ENCODE results near the gene LRRC27. TPM values are rescaled to one million over a fixed set of nuclear protein-coding genes. Genes with fewer than 3 reads are reported as not detected.
"Not testable (repeated sequence)": the region's sequence is repeated elsewhere in the genome, so short reads cannot be mapped to it uniquely, and the experiment has no call there.

Gene LRRC27
- total and polyA plus RNA-seq, 10 donors, result 6.1 to 29.9 (median 16.6) TPM

GRCh38 chr10:132350391-132350790 is 18.4 kb downstream of the LRRC27 start:
- H3K36me3 ChIP-seq, result peaks cover 0 to 79% (median 5%) of the 10 kb centered on the region in 6 donors
- H3K27ac ChIP-seq, result no peak overlapping the region
- peaks cover 0 to 20% (median 3%) of the 10 kb centered on the region in 6 donors for H3K4me1 ChIP-seq
- WGBS, 5 donors, result 81 to 91% (median 89%) methylated on average over 9 to 11 of the region's 11 CpGs
- H3K27me3 ChIP-seq (replicated peaks in 1 of 7), result no peaks in the 10 kb centered on the region
- no peak for TF ChIP-seq POLR2A (IDR thresholded peaks at IDR 0.05)
- TF ChIP-seq POLR2AphosphoS5 (IDR thresholded peaks at IDR 0.05), result no peak
- intact Hi-C loops (cut with DNase I; ENCODE audit: low total_unique reads), result loop anchor here (5.0 kb wide), 1 partner anchor 128 kb away; no protein-coding TSS in a partner anchor
- DNase-seq, result peak; percentile 61
- H3K4me3 ChIP-seq, result no peak overlapping the region
- no peaks in the 10 kb centered on the region for H3K9me3 ChIP-seq

- H3K4me3 ChIP-seq, result no peak overlapping the region
- peaks cover 0 to 21% (median 4%) of the 10 kb centered on the region in 6 donors for H3K4me1 ChIP-seq
- WGBS, 5 donors, result 93 to 96% (median 95%) methylated on average over 14 to 17 of the region's 17 CpGs
- peak; percentile 68 for DNase-seq
- no peak overlapping the region for H3K27ac ChIP-seq
- no peaks in the 10 kb centered on the region for H3K27me3 ChIP-seq (replicated peaks in 1 of 7)
- intact Hi-C loops (cut with DNase I; ENCODE audit: low total_unique reads), result loop anchor here (5.0 kb wide), 1 partner anchor 129 kb away; no protein-coding TSS in a partner anchor
- H3K36me3 ChIP-seq, result peaks cover 0 to 77% (median 5%) of the 10 kb centered on the region in 6 donors
- TF ChIP-seq CTCF (IDR thresholded peaks at IDR 0.05 in 8 of 11, conservative IDR thresholded peaks at IDR 0.05 in 3 of 11) (no peak), POLR2AphosphoS5 (IDR thresholded peaks at IDR 0.05) (no peak), POLR2A (IDR thresholded peaks at IDR 0.05) (no peak)
- no peaks in the 10 kb centered on the region for H3K9me3 ChIP-seq
Observed at GRCh38 chr10:132350946-132351345, 19.0 kb downstream of the LRRC27 start.

- H3K9me3 ChIP-seq, result no peaks in the 10 kb centered on the region
- no peaks in the 10 kb centered on the region for H3K27me3 ChIP-seq (replicated peaks in 1 of 7)
- DNase-seq, result peak; percentile 65
- TF ChIP-seq POLR2A (IDR thresholded peaks at IDR 0.05), result no peak
- TF ChIP-seq POLR2AphosphoS5 (IDR thresholded peaks at IDR 0.05), result no peak
- no peak for TF ChIP-seq CTCF (IDR thresholded peaks at IDR 0.05 in 8 of 11, conservative IDR thresholded peaks at IDR 0.05 in 3 of 11)
- WGBS, 5 donors, result 84 to 92% (median 89%) methylated on average over 23 to 25 of the region's 25 CpGs
- H3K36me3 ChIP-seq, result peaks cover 0 to 81% (median 5%) of the 10 kb centered on the region in 6 donors
- H3K4me3 ChIP-seq, result no peak overlapping the region
- H3K4me1 ChIP-seq, result peaks cover 0 to 24% (median 5%) of the 10 kb centered on the region in 6 donors
- no peak overlapping the region for H3K27ac ChIP-seq
- intact Hi-C loops (cut with DNase I; ENCODE audit: low total_unique reads), result loop anchor here (5.0 kb wide), 1 partner anchor 129 kb away; no protein-coding TSS in a partner anchor
Observed at GRCh38 chr10:132351611-132352010, 19.6 kb downstream of the LRRC27 start.

- H3K27ac ChIP-seq; H3K4me3 ChIP-seq; H3K9me3 ChIP-seq; H3K27me3 ChIP-seq (replicated peaks in 1 of 7): not testable (repeated sequence)
- H3K4me1 ChIP-seq, result peaks cover 0 to 26% (median 6%) of the 10 kb centered on the region in 6 donors
- intact Hi-C loops (cut with DNase I; ENCODE audit: low total_unique reads), result loop anchor here (5.0 kb wide), 1 partner anchor 130 kb away; no protein-coding TSS in a partner anchor
- 40 to 57% (median 49%) methylated on average over 19 to 35 of the region's 44 CpGs for WGBS, 5 donors
- peak; percentile 93 for DNase-seq
- H3K36me3 ChIP-seq, result peaks cover 0 to 83% (median 5%) of the 10 kb centered on the region in 6 donors
- TF ChIP-seq POLR2AphosphoS5 (IDR thresholded peaks at IDR 0.05), result peak in 2 of 3 donors; percentile 18 to 33
- TF ChIP-seq CTCF (IDR thresholded peaks at IDR 0.05 in 8 of 11, conservative IDR thresholded peaks at IDR 0.05 in 3 of 11), result peak; percentile 60 to 88 (median 81)
Observed at GRCh38 chr10:132352462-132353308, 20.7 kb downstream of the LRRC27 start.

Data from spleen (tissue), 11 donors.